ENCODE measurements around the gene SLC16A14. TPM values are rescaled to one million over a fixed set of nuclear protein-coding genes. Genes with fewer than 3 reads are reported as not detected.
"Not testable (repeated sequence)": the region's sequence is repeated elsewhere in the genome, so short reads cannot be mapped to it uniquely, and the experiment has no call there.

The SLC16A14 gene
- total RNA-seq, result 0.31 TPM

- Histone ChIP-seq H3K4me3 (ENCODE audit: low read length) (peak within 1 kb of the TSS; percentile 34), H3K9me3 (ENCODE audit: low read depth, low read length) (no peaks in the 10 kb centered on the region)
These were observed at the start of gene SLC16A14 for GRCh38 chr2:230068651-230069055. TSS of gene SLC16A14 (minus strand) at chr2:230068924. CDS start at chr2:230059352, 9,572 bp downstream.

GRCh38 chr2:230106771-230107170 lies 38.0 kb upstream of the SLC16A14 start:
- Histone ChIP-seq H3K4me1 (ENCODE audit: insufficient read depth, low read length) (no peaks in the 10 kb centered on the region), H3K9me3 (ENCODE audit: low read depth, low read length) (no peaks in the 10 kb centered on the region), H3K27me3 (ENCODE audit: insufficient read depth, low read length) (no peaks in the 10 kb centered on the region), H3K4me3 (ENCODE audit: low read length) (no peak overlapping the region)

More at GRCh38 chr2:230068651-230069055, at the start of gene SLC16A14:
- Histone ChIP-seq H3K4me1 (ENCODE audit: insufficient read depth, low read length) (peaks cover 22% of the 10 kb centered on the region), H3K27me3 (ENCODE audit: insufficient read depth, low read length) (no peaks in the 10 kb centered on the region)

DNA sequence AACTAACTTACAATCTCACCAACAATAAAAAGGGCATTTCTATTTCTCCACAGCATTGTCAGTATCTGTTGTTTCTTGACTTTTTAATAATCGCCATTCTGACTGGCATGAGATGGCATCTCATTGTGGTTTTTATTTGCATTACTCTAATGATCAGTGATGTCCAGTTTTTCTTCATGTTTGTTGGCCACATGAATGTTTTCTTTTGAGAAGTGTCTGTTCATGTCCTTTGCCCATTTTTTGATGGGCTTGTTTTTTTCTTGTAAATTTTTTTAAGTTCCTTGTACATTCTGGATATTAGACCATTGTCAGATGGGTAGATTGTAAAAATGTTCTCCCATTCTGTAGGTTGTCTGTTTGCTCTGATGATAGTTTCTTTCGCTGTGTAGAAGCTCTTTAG lies 33.2 kb upstream of the SLC16A14 start:
- not testable (repeated sequence) for H3K9me3 ChIP-seq (ENCODE audit: low read depth, low read length); H3K4me3 ChIP-seq (ENCODE audit: low read length); H3K27me3 ChIP-seq (ENCODE audit: insufficient read depth, low read length); H3K4me1 ChIP-seq (ENCODE audit: insufficient read depth, low read length)

DNA sequence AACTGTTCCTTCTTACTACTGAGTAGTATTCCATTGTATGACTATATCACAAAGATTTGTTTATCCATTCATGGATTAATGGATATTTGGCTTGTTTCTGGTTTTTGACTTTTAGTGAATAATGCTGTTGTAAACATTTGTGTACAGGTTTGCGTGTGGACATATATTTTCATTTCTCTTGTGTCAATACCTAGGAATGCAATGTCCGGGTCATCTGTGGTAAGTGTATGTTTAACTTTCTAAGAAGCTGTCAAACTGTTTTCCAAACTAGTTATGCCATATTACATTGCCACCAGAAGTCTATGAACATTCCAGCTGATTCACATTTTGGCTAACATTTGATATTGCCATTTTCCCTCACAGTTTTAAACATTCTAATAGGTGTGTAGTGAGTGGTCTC lies 29.1 kb upstream of the SLC16A14 start:
- no peak overlapping the region for H3K4me3 ChIP-seq (ENCODE audit: low read length)
- no peaks in the 10 kb centered on the region for H3K9me3 ChIP-seq (ENCODE audit: low read depth, low read length)
- no peaks in the 10 kb centered on the region for H3K27me3 ChIP-seq (ENCODE audit: insufficient read depth, low read length)
- no peaks in the 10 kb centered on the region for H3K4me1 ChIP-seq (ENCODE audit: insufficient read depth, low read length)

GRCh38 chr2:230097424-230097823 lies 28.7 kb upstream of the SLC16A14 start:
- Histone ChIP-seq H3K4me3 (ENCODE audit: low read length) (no peak overlapping the region), H3K4me1 (ENCODE audit: insufficient read depth, low read length) (no peaks in the 10 kb centered on the region), H3K9me3 (ENCODE audit: low read depth, low read length) (no peaks in the 10 kb centered on the region)

GRCh38 chr2:230090967-230091366 lies 22.2 kb upstream of the SLC16A14 start:
- H3K4me3 ChIP-seq (ENCODE audit: low read length), result no peak overlapping the region
- no peaks in the 10 kb centered on the region for H3K9me3 ChIP-seq (ENCODE audit: low read depth, low read length)
- no peaks in the 10 kb centered on the region for H3K4me1 ChIP-seq (ENCODE audit: insufficient read depth, low read length)
- no peaks in the 10 kb centered on the region for H3K27me3 ChIP-seq (ENCODE audit: insufficient read depth, low read length)

More at GRCh38 chr2:230097424-230097823, 28.7 kb upstream of the SLC16A14 start:
- H3K27me3 ChIP-seq (ENCODE audit: insufficient read depth, low read length), result no peaks in the 10 kb centered on the region

GRCh38 chr2:230085201-230085600 lies 16.5 kb upstream of the SLC16A14 start:
- Histone ChIP-seq H3K4me1 (ENCODE audit: insufficient read depth, low read length) (no peaks in the 10 kb centered on the region), H3K9me3 (ENCODE audit: low read depth, low read length) (no peaks in the 10 kb centered on the region), H3K4me3 (ENCODE audit: low read length) (no peak overlapping the region), H3K27me3 (ENCODE audit: insufficient read depth, low read length) (no peaks in the 10 kb centered on the region)

GRCh38 chr2:230077851-230078547 lies 9.3 kb upstream of the SLC16A14 start:
- Histone ChIP-seq H3K4me1 (ENCODE audit: insufficient read depth, low read length) (no peaks in the 10 kb centered on the region), H3K4me3 (ENCODE audit: low read length) (no peak overlapping the region), H3K27me3 (ENCODE audit: insufficient read depth, low read length) (no peaks in the 10 kb centered on the region), H3K9me3 (ENCODE audit: low read depth, low read length) (no peaks in the 10 kb centered on the region)

DNA sequence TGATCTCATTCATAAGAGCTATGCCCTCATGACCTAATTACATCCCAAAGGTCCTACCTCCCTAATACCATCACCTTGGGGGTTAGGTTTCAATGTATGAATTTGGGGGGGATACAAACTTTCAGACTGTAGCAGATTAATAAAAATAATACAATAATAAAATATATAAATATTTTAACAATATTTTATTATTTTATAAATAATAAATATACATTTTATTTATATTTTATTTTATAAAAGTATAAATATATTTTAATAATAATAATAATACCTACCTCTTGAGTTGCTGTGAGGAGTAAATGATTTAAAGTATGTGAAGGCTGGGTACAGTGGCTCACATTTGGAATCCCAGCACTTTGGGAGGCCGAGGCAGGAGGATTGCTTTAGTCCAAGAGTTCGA lies 8.1 kb upstream of the SLC16A14 start:
- H3K4me1 ChIP-seq (ENCODE audit: insufficient read depth, low read length), result no peaks in the 10 kb centered on the region
- H3K9me3 ChIP-seq (ENCODE audit: low read depth, low read length), result no peaks in the 10 kb centered on the region
- no peaks in the 10 kb centered on the region for H3K27me3 ChIP-seq (ENCODE audit: insufficient read depth, low read length)
- no peak overlapping the region for H3K4me3 ChIP-seq (ENCODE audit: low read length)

DNA sequence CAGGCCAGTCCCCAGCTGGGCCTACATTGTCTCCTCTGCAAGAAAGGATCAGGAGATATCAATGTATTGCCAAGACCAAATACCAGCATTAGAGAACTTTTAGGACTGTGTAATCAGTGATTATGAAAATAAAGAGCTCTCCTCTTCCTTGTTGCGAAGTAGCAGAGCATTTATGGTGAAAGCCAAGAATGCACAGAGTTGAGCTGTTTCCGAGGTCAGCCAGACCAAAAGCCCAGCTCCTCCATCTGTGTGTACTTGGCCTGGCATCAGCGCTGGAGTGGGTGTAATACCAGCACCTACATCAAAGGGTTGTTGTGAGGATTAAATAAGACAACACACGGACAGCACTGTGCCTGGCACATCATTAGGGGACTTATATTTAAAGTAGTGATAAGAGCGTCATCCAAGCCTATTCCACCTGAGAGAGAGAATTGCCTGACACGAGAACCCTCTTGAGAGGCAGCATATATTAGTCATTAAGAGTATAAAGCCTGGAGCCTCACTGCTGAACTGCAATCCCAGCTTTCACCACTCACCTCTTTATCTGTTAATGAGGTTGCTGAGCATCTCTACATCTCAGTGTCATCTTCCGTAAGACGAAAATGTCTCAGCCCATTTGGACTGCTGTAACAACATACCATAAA lies 7.4 kb upstream of the SLC16A14 start:
- H3K9me3 ChIP-seq (ENCODE audit: low read depth, low read length), result no peaks in the 10 kb centered on the region
- no peaks in the 10 kb centered on the region for H3K4me1 ChIP-seq (ENCODE audit: insufficient read depth, low read length)

DNA sequence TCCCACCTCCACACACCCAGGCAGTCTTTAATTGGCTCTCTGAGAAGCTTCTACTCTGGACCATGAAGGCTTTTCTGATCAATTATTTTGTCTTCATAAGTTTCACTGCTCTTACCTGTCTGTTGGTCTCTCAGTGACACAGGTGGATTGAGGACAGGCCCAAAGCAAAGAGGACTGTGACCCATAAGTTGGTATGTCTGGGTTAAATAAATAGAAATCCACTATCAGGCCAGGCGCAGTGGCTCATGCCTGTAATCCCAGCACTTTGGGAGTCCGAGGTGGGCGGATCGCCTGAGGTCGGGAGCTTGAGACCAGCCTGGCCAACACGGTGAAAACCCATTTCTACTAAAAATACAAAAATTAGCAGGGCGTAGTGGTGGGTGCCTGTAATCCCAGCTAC lies 2.7 kb upstream of the SLC16A14 start:
- Histone ChIP-seq H3K9me3 (ENCODE audit: low read depth, low read length) (no peaks in the 10 kb centered on the region), H3K4me3 (ENCODE audit: low read length) (no peak overlapping the region), H3K27me3 (ENCODE audit: insufficient read depth, low read length) (no peaks in the 10 kb centered on the region), H3K4me1 (ENCODE audit: insufficient read depth, low read length) (peaks cover 22% of the 10 kb centered on the region)

More for the DNA sequence above, 7.4 kb upstream of the SLC16A14 start:
- no peak overlapping the region for H3K4me3 ChIP-seq (ENCODE audit: low read length)
- H3K27me3 ChIP-seq (ENCODE audit: insufficient read depth, low read length), result no peaks in the 10 kb centered on the region

- Histone ChIP-seq H3K27me3 (ENCODE audit: insufficient read depth, low read length) (no peaks in the 10 kb centered on the region), H3K4me1 (ENCODE audit: insufficient read depth, low read length) (peaks cover 22% of the 10 kb centered on the region), H3K4me3 (ENCODE audit: low read length) (no peak overlapping the region), H3K9me3 (ENCODE audit: low read depth, low read length) (no peaks in the 10 kb centered on the region)
These were observed 678 bp upstream of the SLC16A14 start for GRCh38 chr2:230069402-230069801.

- no peaks in the 10 kb centered on the region for H3K27me3 ChIP-seq (ENCODE audit: insufficient read depth, low read length)
- H3K4me3 ChIP-seq (ENCODE audit: low read length), result peak overlapping the region; percentile 34
- no peaks in the 10 kb centered on the region for H3K9me3 ChIP-seq (ENCODE audit: low read depth, low read length)
- peaks cover 22% of the 10 kb centered on the region for H3K4me1 ChIP-seq (ENCODE audit: insufficient read depth, low read length)
These were observed 591 bp downstream of the SLC16A14 start for GRCh38 chr2:230068016-230068650.

DNA sequence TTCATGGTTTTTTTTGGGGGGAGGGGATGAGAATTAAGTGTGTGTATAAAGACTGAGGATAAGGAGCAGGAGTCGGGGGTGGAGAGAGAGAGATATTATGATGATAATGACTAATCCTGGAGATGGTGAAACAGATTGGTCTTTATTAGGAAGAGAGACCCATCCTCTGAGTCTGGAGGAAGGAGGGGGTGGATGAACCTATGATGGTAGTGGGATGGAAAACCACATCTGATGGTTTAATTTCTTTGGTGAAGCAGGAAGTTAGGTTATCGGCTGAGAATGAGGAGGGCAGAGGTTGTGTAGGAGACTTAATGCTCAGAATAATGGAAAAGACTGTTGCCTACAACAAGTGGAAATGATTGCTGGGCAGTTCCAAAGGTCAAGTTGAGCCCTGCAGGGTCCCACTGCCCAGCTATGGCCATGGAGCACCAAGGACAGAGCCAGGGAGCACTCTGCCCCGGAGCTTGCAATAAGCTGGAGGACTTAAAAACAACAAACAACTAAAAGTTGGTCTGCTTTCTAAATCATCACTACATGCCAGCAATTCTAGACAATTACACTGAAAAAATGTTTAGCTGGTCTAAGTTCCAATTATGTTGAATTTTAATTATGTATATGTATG lies 7.9 kb downstream of the SLC16A14 start:
- H3K9me3 ChIP-seq (ENCODE audit: low read depth, low read length), result no peaks in the 10 kb centered on the region
- no peaks in the 10 kb centered on the region for H3K4me1 ChIP-seq (ENCODE audit: insufficient read depth, low read length)
- no peak overlapping the region for H3K4me3 ChIP-seq (ENCODE audit: low read length)
- no peaks in the 10 kb centered on the region for H3K27me3 ChIP-seq (ENCODE audit: insufficient read depth, low read length)
